Stimulated activated effector memory CD8-positive, alpha-beta T cell treated with anti-CD3 and anti-CD28 coated beads, Interleukin-12 subunit alpha, Interleukin-12 subunit beta, amount 100 ng/mL, for 72 hours (primary cell): ENCODE results near the gene EIF2B5.

Experiments
- ATAC-seq: fragments of 150-1000 bp; cut with Tn5 transposase; 2 replicates; pipeline ENCODE4 v1.10.0; 2021
- DNase-seq, 2 donors: peaks; one replicate each; pipeline ENCODE4 v3.0.0; 2021 to 2022; ENCODE audit warnings: low spot score in 2 of 2
- H3K27ac Mint-ChIP-seq: one replicate; pipeline ENCODE4 v1.8.0; 2022; ENCODE audit warnings: mild to moderate bottlenecking, mixed read lengths
- H3K36me3 Mint-ChIP-seq: one replicate; pipeline ENCODE4 v1.8.0; 2022; ENCODE audit warnings: mild to moderate bottlenecking, mixed read lengths
- H3K4me1 Mint-ChIP-seq: one replicate; pipeline ENCODE4 v1.8.0; 2022; ENCODE audit warnings: mixed read lengths
- H3K4me3 Mint-ChIP-seq: one replicate; pipeline ENCODE4 v1.8.0; 2022; ENCODE audit warnings: mild to moderate bottlenecking, mixed read lengths
- H3K9me3 Mint-ChIP-seq: one replicate; pipeline ENCODE4 v1.8.0; 2022; ENCODE audit warnings: mixed read lengths

EIF2B5 gene

GRCh38 chr3:184189421-184189820 lies 54.3 kb downstream of the EIF2B5 start:
- H3K9me3 Mint-ChIP-seq: no peaks in the 10 kb centered on the region
- peaks cover 47% of the 10 kb centered on the region for H3K4me1 Mint-ChIP-seq
- no peak for DNase-seq
- ATAC-seq: no peak
- H3K36me3 Mint-ChIP-seq: peaks cover 94% of the 10 kb centered on the region
- H3K27ac Mint-ChIP-seq: no peak overlapping the region
- no peak overlapping the region for H3K4me3 Mint-ChIP-seq

- Mint-ChIP-seq H3K27ac (peak overlapping the region; percentile 65), H3K4me3 (no peak overlapping the region), H3K4me1 (peaks cover 21% of the 10 kb centered on the region), H3K36me3 (peaks cover 80% of the 10 kb centered on the region), H3K9me3 (no peaks in the 10 kb centered on the region)
- DNase-seq (no peak), ATAC-seq (no peak)
These were observed 57.7 kb downstream of the EIF2B5 start for GRCh38 chr3:184192889-184193288.

- H3K4me3 Mint-ChIP-seq: no peak overlapping the region
- DNase-seq: no peak
- peaks cover 68% of the 10 kb centered on the region for H3K36me3 Mint-ChIP-seq
- no peak overlapping the region for H3K27ac Mint-ChIP-seq
- peaks cover 10% of the 10 kb centered on the region for H3K4me1 Mint-ChIP-seq
- ATAC-seq: no peak
- H3K9me3 Mint-ChIP-seq: no peaks in the 10 kb centered on the region
These were observed 58.9 kb downstream of the EIF2B5 start for GRCh38 chr3:184193991-184194539.
